Osteocyte (in vitro differentiated cells): Measurements from ENCODE around the gene ARHGAP24. TPM values are rescaled to one million over a fixed set of nuclear protein-coding genes. Genes with fewer than 3 reads are reported as not detected.

Source experiments
- DNase-seq: peaks from one replicate; pipeline ENCODE4 v3.0.0; 2021; ENCODE audit warnings: mixed read lengths; ENCODE audit not compliant: unreplicated experiment; ENCODE audit errors: extremely low spot score
- H3K27ac Mint-ChIP-seq: one replicate; pipeline ENCODE4 v1.8.0; 2021; ENCODE audit warnings: mild to moderate bottlenecking, mixed read lengths; ENCODE audit not compliant: unreplicated experiment
- H3K27me3 Mint-ChIP-seq: one replicate; pipeline ENCODE4 v1.8.0; 2021; ENCODE audit warnings: mixed read lengths; ENCODE audit not compliant: unreplicated experiment
- H3K36me3 Mint-ChIP-seq: one replicate; pipeline ENCODE4 v1.8.0; 2021; ENCODE audit warnings: mixed read lengths; ENCODE audit not compliant: unreplicated experiment
- H3K4me1 Mint-ChIP-seq: one replicate; pipeline ENCODE4 v1.8.0; 2021; ENCODE audit warnings: mixed read lengths; ENCODE audit not compliant: unreplicated experiment
- H3K4me3 Mint-ChIP-seq: one replicate; pipeline ENCODE4 v1.8.0; 2021; ENCODE audit warnings: mild to moderate bottlenecking, moderate library complexity, mixed read lengths; ENCODE audit not compliant: unreplicated experiment
- H3K9me3 Mint-ChIP-seq: one replicate; pipeline ENCODE4 v1.8.0; 2021; ENCODE audit warnings: mixed read lengths; ENCODE audit not compliant: unreplicated experiment
- CTCF ChIP-seq: fragments of 200-600 bp; sonication (generic); IDR thresholded peaks from 2 replicates; pipeline ENCODE4 v1.5.0; 2021; ENCODE audit warnings: antibody characterized with exemption, mild to moderate bottlenecking, moderate library complexity
- total RNA-seq: library from RNA; stranded (reverse); gene quantifications from 2 replicates; pipeline ENCODE4 v1.2.1, GENCODE V29; 2021

Gene ARHGAP24
- total RNA-seq, 1 donor from 2014 or later: 29.3 TPM

- H3K27ac Mint-ChIP-seq: no peak overlapping the region
- peaks cover 29% of the 10 kb centered on the region for H3K4me1 Mint-ChIP-seq
- TF ChIP-seq CTCF: no peak
- no peaks in the 10 kb centered on the region for H3K36me3 Mint-ChIP-seq
- H3K27me3 Mint-ChIP-seq: no peaks in the 10 kb centered on the region
- H3K9me3 Mint-ChIP-seq: no peaks in the 10 kb centered on the region
- no peak overlapping the region for H3K4me3 Mint-ChIP-seq
- DNase-seq: no peak
Observed at GRCh38 chr4:85720735-85721134, 245.8 kb downstream of the ARHGAP24 start.

GRCh38 chr4:85722401-85722800 lies 247.5 kb downstream of the ARHGAP24 start:
- Mint-ChIP-seq H3K36me3 (no peaks in the 10 kb centered on the region), H3K4me3 (no peak overlapping the region), H3K4me1 (peaks cover 14% of the 10 kb centered on the region), H3K27ac (no peak overlapping the region), H3K27me3 (no peaks in the 10 kb centered on the region), H3K9me3 (no peaks in the 10 kb centered on the region)
- no peak for DNase-seq
- no peak for TF ChIP-seq CTCF

- no peak for TF ChIP-seq CTCF
- H3K4me3 Mint-ChIP-seq: no peak overlapping the region
- peaks cover 10% of the 10 kb centered on the region for H3K4me1 Mint-ChIP-seq
- no peak for DNase-seq
- no peaks in the 10 kb centered on the region for H3K36me3 Mint-ChIP-seq
- H3K27me3 Mint-ChIP-seq: no peaks in the 10 kb centered on the region
- H3K27ac Mint-ChIP-seq: no peak overlapping the region
- no peaks in the 10 kb centered on the region for H3K9me3 Mint-ChIP-seq
Observed at GRCh38 chr4:85722807-85723206, 247.9 kb downstream of the ARHGAP24 start.

GRCh38 chr4:85724791-85725563 lies 250.0 kb downstream of the ARHGAP24 start:
- Mint-ChIP-seq H3K4me1 (peaks cover 23% of the 10 kb centered on the region), H3K36me3 (no peaks in the 10 kb centered on the region), H3K27me3 (no peaks in the 10 kb centered on the region), H3K4me3 (no peak overlapping the region), H3K9me3 (no peaks in the 10 kb centered on the region), H3K27ac (no peak overlapping the region)
- no peak for TF ChIP-seq CTCF
- no peak for DNase-seq

GRCh38 chr4:85725721-85726170 lies 250.8 kb downstream of the ARHGAP24 start:
- Mint-ChIP-seq H3K4me1 (peaks cover 19% of the 10 kb centered on the region), H3K9me3 (no peaks in the 10 kb centered on the region), H3K27me3 (no peaks in the 10 kb centered on the region), H3K36me3 (no peaks in the 10 kb centered on the region), H3K27ac (no peak overlapping the region), H3K4me3 (no peak overlapping the region)
- no peak for TF ChIP-seq CTCF
- DNase-seq: no peak
